ENCODE data around the gene METTL17.
"Not testable (repeated sequence)": the region's sequence is repeated elsewhere in the genome, so short reads cannot be mapped to it uniquely, and the experiment has no call there.

The METTL17 gene

DNA sequence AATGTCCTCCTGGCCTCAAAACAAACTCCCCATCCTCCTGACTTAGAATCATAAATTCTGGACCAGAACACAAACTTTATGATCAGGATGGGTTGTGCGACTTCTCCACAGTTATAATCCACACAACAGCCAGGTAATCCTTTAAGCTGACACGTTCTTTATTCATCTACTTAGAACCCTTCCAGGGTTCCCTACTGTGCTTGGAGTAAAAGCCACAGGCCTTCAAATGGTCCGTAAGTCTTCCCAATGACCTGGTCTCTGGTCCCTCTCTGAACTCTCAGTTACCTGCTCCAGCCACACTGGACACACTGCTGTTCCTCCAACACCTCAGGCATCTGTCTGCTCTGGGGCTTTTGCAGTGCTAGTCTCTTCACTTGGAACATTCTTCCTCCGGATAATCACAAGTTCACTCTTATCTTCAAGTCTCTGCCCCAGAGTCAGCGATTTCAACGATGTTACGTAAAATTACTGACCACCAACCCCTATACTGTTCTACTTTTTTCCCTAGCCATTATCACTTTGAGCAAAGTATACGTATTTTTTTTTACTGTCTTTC is 50.7 kb downstream of the METTL17 start:
- H3K4me3 ChIP-seq (ENCODE audit: low read length): no peak overlapping the region
- TF ChIP-seq ZNF274 (IDR thresholded peaks at IDR 0.05; ENCODE audit: low read depth, low read length): no peak

DNA sequence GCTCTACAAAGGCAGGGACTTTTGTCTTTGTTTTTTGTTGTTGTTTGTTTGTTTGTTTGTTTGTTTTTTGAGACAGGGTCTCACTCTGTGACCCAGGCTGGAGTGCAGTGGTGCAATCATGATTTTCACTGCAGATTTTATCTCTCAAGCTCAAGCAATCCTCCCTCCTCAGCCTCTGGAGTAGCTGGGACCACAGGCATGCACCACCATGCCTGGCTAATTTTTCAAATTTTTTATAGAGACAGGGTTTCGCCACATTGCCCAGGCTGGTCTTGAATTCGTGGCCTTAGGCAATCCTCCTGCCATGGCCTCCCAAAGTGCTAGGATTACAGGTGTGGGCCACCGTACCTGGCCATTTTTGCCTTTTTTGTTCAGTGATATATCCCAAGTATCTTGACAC is 51.2 kb downstream of the METTL17 start:
- H3K4me3 ChIP-seq (ENCODE audit: low read length): not testable (repeated sequence)

DNA sequence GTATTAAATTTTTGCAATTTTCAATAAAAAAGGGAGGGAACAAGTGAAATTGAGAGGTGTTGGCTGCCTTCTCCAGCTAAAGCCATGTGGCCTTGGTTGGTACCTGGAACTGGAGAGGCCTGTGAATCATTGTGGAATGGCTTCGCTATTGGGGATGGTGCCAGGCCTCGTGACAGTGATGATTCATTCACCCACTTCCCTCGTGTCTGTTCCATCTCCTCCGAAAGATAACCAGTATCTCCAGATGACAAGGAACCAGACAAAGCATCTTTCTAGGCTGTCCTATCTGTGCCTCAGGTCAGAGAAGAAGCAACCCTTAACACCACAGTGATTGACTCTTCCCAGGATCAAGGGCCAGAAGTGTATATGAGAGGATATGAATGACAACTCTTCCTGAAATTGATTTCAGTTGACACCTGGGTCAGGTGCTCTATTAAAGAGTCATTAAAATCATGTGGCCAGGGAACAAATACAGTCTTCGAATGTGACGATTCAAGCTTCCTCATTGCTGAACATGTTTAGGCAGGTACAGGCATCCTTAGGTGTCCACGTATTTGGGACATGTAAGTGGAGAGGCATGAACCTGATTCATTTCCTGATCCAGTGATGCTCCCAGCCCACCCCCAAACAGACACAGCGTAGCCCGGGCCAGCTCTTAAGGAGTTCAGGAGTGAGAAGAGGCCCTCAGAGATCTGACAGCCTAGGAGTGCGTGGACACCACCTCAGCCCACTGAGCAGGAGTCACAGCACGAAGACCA is 52.1 kb downstream of the METTL17 start, which contains the start of gene RNASE7:
TSS of gene RNASE7 (plus strand) at position 687 of the 758 bp plus-strand sequence. CDS start 631 bp downstream, outside the sequence.
- H3K4me3 ChIP-seq (ENCODE audit: low read length): no peak within 1 kb of the TSS
- TF ChIP-seq ZNF274 (IDR thresholded peaks at IDR 0.05; ENCODE audit: low read depth, low read length): no peak

DNA sequence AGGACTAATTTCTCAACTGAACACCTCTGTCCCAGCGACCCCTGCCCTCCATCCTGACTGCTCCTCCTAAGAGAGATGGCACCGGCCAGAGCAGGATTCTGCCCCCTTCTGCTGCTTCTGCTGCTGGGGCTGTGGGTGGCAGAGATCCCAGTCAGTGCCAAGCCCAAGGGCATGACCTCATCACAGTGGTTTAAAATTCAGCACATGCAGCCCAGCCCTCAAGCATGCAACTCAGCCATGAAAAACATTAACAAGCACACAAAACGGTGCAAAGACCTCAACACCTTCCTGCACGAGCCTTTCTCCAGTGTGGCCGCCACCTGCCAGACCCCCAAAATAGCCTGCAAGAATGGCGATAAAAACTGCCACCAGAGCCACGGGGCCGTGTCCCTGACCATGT is 53.1 kb downstream of the METTL17 start:
- H3K4me3 ChIP-seq (ENCODE audit: low read length): no peak overlapping the region
- TF ChIP-seq ZNF274 (IDR thresholded peaks at IDR 0.05; ENCODE audit: low read depth, low read length): no peak

DNA sequence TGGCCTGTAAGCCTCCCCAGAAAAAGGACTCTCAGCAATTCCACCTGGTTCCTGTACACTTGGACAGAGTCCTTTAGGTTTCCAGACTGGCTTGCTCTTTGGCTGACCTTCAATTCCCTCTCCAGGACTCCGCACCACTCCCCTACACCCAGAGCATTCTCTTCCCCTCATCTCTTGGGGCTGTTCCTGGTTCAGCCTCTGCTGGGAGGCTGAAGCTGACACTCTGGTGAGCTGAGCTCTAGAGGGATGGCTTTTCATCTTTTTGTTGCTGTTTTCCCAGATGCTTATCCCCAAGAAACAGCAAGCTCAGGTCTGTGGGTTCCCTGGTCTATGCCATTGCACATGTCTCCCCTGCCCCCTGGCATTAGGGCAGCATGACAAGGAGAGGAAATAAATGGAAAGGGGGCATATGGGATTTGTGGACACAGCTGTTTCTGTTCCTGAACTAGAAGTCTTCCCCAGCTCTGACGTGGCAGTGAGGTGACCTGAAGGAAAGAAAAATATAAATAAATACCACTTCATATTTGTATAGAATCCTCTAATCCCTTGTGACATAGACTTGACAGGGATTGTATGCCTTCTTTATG is 53.7 kb downstream of the METTL17 start:
- H3K4me3 ChIP-seq (ENCODE audit: low read length): no peak overlapping the region
- TF ChIP-seq ZNF274 (IDR thresholded peaks at IDR 0.05; ENCODE audit: low read depth, low read length): no peak

DNA sequence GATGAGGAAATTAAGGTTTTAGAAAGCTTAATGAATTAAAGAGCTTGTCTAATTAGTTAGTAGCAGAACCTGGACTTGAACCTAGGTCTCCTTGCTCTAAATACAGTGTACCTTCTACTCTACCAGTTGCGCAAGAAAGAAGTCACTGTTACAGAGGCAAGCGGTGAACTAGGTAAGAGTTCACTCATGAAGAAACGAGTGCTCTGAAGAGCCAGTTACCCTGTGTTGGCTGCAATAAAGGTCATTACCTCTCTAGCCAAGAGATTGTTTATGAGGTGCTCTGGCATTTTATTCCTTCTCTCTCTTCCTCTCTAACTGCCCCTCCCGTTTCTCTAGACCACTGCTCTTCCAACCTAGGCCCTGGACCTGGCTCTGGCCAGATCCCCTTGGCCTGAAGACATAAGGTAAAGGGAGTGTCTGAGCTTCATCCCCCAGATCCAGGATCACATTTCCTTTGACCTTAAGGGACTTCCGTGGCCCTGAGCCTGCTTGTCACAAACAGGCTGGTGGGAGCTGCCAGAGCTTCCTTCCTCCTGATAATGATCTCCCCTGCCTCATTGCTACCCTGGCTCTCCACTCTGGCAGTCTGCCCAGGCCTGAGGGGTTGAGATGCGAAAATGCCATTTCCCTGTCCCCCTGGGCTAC is 54.3 kb downstream of the METTL17 start:
- no peak for TF ChIP-seq ZNF274 (IDR thresholded peaks at IDR 0.05; ENCODE audit: low read depth, low read length)
- no peak overlapping the region for H3K4me3 ChIP-seq (ENCODE audit: low read length)

Data from GM08714 (cell line).